Measurements from ENCODE around the gene H1-8. TPM values are rescaled to one million over a fixed set of nuclear protein-coding genes. Genes with fewer than 3 reads are reported as not detected.

Gene H1-8
- total RNA-seq, 2 donors from 2014 or later, result not detected

- TF ChIP-seq CTCF (IDR thresholded peaks at IDR 0.05), result no peak
- H3K4me1 ChIP-seq, result peaks cover 0 to 24% of the 10 kb centered on the region in 2 donors
- no peak overlapping the region for H3K27ac ChIP-seq
- H3K9me3 ChIP-seq, result no peaks in the 10 kb centered on the region
- H3K4me3 ChIP-seq, result no peak overlapping the region
- H3K36me3 ChIP-seq, result peaks cover 47% of the 10 kb centered on the region
- no peak for DNase-seq (ENCODE audit: low spot score)
- H3K27me3 ChIP-seq, result no peaks in the 10 kb centered on the region
Measured at GRCh38 chr3:129573493-129573892, 30.5 kb downstream of the H1-8 start.

GRCh38 chr3:129574206-129574605 is 31.2 kb downstream of the H1-8 start:
- Histone ChIP-seq H3K9me3 (no peaks in the 10 kb centered on the region), H3K27ac (no peak overlapping the region), H3K4me1 (peaks cover 0 to 31% of the 10 kb centered on the region in 2 donors), H3K4me3 (no peak overlapping the region), H3K36me3 (peaks cover 47% of the 10 kb centered on the region), H3K27me3 (no peaks in the 10 kb centered on the region)
- no peak for TF ChIP-seq CTCF (IDR thresholded peaks at IDR 0.05)
- DNase-seq (ENCODE audit: low spot score), result no peak

- no peak for TF ChIP-seq CTCF (IDR thresholded peaks at IDR 0.05)
- no peak overlapping the region for H3K4me3 ChIP-seq
- peaks cover 0 to 33% of the 10 kb centered on the region in 2 donors for H3K4me1 ChIP-seq
- H3K9me3 ChIP-seq, result no peaks in the 10 kb centered on the region
- no peaks in the 10 kb centered on the region for H3K27me3 ChIP-seq
- peaks cover 37% of the 10 kb centered on the region for H3K36me3 ChIP-seq
- peak overlapping the region in 1 of 2 donors; percentile 10 for H3K27ac ChIP-seq
- DNase-seq (ENCODE audit: low spot score), result no peak
Measured at GRCh38 chr3:129575233-129575996, 32.4 kb downstream of the H1-8 start.

- Histone ChIP-seq H3K4me1 (peaks cover 0 to 33% of the 10 kb centered on the region in 2 donors), H3K27me3 (no peaks in the 10 kb centered on the region), H3K4me3 (no peak overlapping the region), H3K9me3 (no peaks in the 10 kb centered on the region), H3K27ac (peak overlapping the region in 1 of 2 donors; percentile 10), H3K36me3 (peaks cover 34% of the 10 kb centered on the region)
- no peak for DNase-seq (ENCODE audit: low spot score)
- no peak for TF ChIP-seq CTCF (IDR thresholded peaks at IDR 0.05)
Measured at GRCh38 chr3:129575997-129576384, 33.0 kb downstream of the H1-8 start.

- DNase-seq (ENCODE audit: low spot score), result no peak
- no peaks in the 10 kb centered on the region for H3K9me3 ChIP-seq
- H3K4me1 ChIP-seq, result peaks cover 0 to 33% of the 10 kb centered on the region in 2 donors
- peak overlapping the region; percentile 56 to 59 for H3K27ac ChIP-seq
- H3K27me3 ChIP-seq, result no peaks in the 10 kb centered on the region
- H3K36me3 ChIP-seq, result peaks cover 34% of the 10 kb centered on the region
- TF ChIP-seq CTCF (IDR thresholded peaks at IDR 0.05), result no peak
- no peak overlapping the region for H3K4me3 ChIP-seq
Measured at GRCh38 chr3:129576514-129577352, 33.8 kb downstream of the H1-8 start.
